GM21528 (cell line): ENCODE data around the gene MINDY2.
"Not testable (repeated sequence)": the region's sequence is repeated elsewhere in the genome, so short reads cannot be mapped to it uniquely, and the experiment has no call there.

ENCODE experiments used
- ATAC-seq: cut with Tn5 transposase; IDR thresholded peaks from one replicate; pipeline ENCODE4 v1.9.1; 2021; ENCODE audit warnings: mild to moderate bottlenecking, moderate library complexity; ENCODE audit not compliant: unreplicated experiment, low FRiP score

The MINDY2 gene

DNA sequence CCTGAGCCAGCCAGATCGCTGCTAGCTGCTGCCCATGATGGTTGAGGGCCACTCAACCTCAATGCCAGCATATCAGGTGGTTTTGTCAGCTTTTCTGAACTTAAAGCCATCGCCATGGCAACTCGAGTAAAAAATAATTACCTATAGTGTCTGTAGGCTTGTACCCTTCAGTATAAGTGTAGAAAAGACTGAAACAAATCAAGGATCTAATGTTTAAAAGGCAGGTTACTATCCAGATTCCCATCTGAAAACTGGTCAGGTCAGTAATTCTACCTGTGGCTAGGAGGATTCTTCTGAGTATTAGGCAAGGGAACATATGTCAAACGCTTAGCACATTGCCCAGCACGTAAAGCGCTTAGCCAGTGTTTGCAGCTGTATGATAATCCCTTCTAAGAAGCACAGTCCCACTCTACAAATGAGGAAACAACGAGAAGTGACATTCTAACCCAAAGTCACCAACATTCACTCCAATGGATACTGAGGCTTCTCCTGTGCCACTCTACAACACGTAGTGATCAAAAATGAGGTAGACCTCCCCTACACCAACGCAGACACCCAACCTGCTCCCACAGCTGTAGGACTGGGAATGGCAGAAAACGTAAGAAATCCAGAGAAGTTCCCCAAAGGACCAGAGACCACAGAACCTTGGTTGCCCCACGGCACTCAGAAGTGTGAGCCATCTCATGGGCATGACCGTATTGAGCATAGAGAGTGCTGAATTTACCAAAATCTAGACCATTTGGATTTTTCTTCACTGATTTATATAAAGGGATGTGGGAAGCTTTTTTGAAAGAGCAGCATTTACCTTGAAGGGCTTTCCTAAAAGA lies 107.1 kb downstream of the MINDY2 start:
- ATAC-seq: no peak

DNA sequence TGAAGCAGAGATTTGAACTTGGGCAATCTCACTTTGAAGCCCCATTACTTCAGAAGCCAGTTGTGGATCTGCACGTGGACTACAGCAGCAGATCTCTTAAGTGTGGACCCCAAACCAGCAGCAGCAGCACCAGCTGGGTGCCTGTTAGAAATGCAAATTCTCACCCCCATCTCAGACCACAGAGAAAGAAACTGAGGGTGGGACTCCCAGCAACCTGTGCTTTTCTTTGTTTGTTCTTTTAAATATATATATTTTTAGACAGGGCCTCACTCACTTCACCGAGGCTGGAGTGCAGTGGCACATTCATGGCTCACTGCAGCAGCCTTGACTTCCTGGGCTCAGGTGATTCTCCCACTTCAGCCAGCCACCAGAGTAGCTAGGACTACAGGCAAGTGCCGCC lies 109.2 kb downstream of the MINDY2 start:
- ATAC-seq: peak; percentile 53

DNA sequence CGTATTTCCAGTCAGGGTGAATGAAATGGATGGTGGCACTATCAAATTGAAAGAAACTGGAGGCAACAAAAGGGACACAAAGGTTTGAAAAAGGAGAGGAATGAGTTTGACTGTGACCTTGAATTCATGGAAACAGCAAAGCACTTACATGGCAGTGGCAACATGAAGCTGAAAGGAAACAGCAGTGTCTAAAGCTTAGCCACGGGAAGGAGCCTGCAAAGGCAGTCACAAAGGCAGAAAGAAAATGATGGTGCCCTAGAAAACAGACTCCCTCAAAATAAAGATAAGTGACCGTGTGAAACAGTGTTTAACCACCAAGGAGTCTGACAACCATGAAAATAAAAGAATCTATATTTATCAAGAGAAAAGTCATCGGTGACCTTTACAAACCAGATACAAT lies 111.1 kb downstream of the MINDY2 start:
- no peak for ATAC-seq

DNA sequence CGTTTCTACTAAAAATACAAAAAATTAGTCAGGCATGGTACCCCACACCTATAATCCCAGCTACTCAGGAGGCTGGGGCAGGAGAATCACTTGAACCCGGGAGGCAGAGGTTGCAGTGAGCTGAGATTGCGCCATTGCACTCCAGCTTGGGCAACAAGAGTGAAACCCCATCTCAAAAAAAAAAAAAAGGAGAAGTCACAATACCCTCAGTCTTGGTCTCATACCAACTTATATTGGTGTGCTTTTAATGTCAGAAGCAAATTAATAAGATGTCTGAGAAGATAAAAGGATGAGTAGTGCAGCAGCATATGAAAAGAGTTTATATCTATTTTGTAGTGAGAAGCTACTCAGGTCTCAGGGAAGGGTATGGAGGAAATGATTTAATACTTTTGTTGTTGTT lies 112.8 kb downstream of the MINDY2 start:
- not testable (repeated sequence) for ATAC-seq

- no peak for ATAC-seq
Observed at GRCh38 chr15:58886921-58887320, 115.8 kb downstream of the MINDY2 start.

DNA sequence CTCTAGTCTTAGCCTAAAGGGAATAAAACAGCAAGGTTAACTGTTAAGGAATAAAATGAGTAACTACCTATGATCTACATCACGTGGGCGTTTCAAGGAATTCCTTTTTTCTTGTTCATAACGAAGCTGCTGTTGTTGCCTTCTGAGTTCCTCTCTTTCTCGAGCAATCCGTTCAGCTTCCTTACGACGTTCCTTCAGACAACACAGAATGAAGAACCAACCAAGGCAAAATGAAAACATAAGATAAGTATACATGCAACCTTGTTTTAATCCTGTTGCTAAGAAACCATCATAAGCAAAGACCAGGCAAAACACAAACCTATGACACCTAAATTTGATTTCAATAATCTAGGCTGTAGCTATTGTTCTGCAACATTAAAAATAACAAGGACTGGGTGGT lies 118.3 kb downstream of the MINDY2 start:
- no peak for ATAC-seq

GRCh38 chr15:58898150-58898680 lies 127.1 kb downstream of the MINDY2 start:
- ATAC-seq: no peak

- no peak for ATAC-seq
Observed at GRCh38 chr15:58900631-58901030, 129.5 kb downstream of the MINDY2 start.

- no peak for ATAC-seq
Observed at GRCh38 chr15:58908550-58909309, 137.6 kb downstream of the MINDY2 start.

GRCh38 chr15:58909616-58910015 lies 138.5 kb downstream of the MINDY2 start:
- ATAC-seq: no peak

DNA sequence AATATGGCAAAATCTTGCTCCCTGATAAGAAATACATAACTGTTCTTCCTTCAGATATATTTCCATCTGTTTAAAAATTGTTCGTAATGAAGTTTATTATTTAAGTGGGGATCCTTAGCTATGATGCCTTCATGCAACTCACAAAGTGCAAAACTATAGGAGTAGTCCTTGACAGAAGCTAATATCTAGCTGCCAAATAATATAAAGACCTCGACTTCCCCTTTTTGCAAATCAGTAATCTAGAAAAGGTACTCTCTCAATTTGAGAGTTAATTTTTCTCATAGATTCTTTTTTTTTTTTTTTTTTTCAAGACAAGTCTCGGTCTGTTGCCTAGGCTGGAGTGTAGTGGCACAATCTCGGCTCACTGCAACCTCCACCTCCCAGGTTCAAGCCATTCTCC lies 139.4 kb downstream of the MINDY2 start:
- no peak for ATAC-seq
